Upper lobe of left lung (tissue), 6 donors: ENCODE measurements around the gene PIF1. TPM values are rescaled to one million over a fixed set of nuclear protein-coding genes. Genes with fewer than 3 reads are reported as not detected.
A peak's percentile ranks its signal among the peaks of the same experiment; 100 is the strongest.

Experiments used
- ATAC-seq, 2 donors: fragments of 200-7000 bp; cut with Tn5 transposase; one replicate each; pipeline ENCODE4 v1.9.1; 2022; ENCODE audit warnings: mild to moderate bottlenecking in 2 of 2, moderate library complexity in 2 of 2; ENCODE audit not compliant: low FRiP score in 2 of 2
- DNase-seq, 2 donors: peaks; one replicate each; pipeline ENCODE4 v3.0.0-alpha.2; 2019 to 2020
- H3K27ac ChIP-seq, 4 donors: fragments of 200-600 bp; sonication (generic); one replicate each; pipeline ENCODE4 v1.5.1; 2016 to 2019
- H3K27me3 ChIP-seq, 4 donors: fragments of 200-600 bp; sonication (generic); one replicate each; pipeline ENCODE4 v1.5.1; 2017 to 2019
- H3K36me3 ChIP-seq, 4 donors: fragments of 200-600 bp; sonication (generic); one replicate each; pipeline ENCODE4 v1.5.1; 2016 to 2019
- H3K4me1 ChIP-seq, 4 donors: fragments of 200-600 bp; sonication (generic); one replicate each; pipeline ENCODE4 v1.5.1; 2018 to 2019
- H3K4me3 ChIP-seq, 4 donors: fragments of 200-600 bp; sonication (generic); one replicate each; pipeline ENCODE4 v1.5.1; 2017 to 2019; ENCODE audit warnings: mild to moderate bottlenecking in 2 of 4, moderate library complexity in 1 of 4
- H3K9me3 ChIP-seq, 4 donors: fragments of 200-600 bp; sonication (generic); one replicate each; pipeline ENCODE4 v1.5.1; 2018 to 2019
- CTCF ChIP-seq, 6 experiments: fragments of 450-650 bp in 4 of 6; fragments of 200-600 bp in 2 of 6; sonication (generic) in 2 of 6; IDR thresholded peaks; one replicate each; pipeline ENCODE4 v1.5.1; 2016 to 2019; ENCODE audit warnings: antibody characterized with exemption in 6 of 6
- EP300 ChIP-seq, 4 donors: sonication (generic); formaldehyde crosslinking; IDR thresholded peaks; one replicate each; pipeline ENCODE4 v1.5.1; 2017; ENCODE audit warnings: antibody characterized with exemption in 4 of 4, control low read depth in 2 of 4
- POLR2A ChIP-seq, 4 donors: fragments of 450-650 bp; IDR thresholded peaks; one replicate each; pipeline ENCODE4 v1.5.1; 2016 to 2017; ENCODE audit warnings: antibody characterized with exemption in 4 of 4, mild to moderate bottlenecking in 2 of 4
- POLR2AphosphoS5 ChIP-seq, 2 donors: sonication (generic); formaldehyde crosslinking; IDR thresholded peaks; one replicate each; pipeline ENCODE4 v1.5.1; 2017; ENCODE audit warnings: antibody characterized with exemption in 2 of 2
- WGBS, 2 donors: methylation state at CpG; one replicate each; pipeline ENCODE4 v1.1.5; 2017 to 2018; 5-methylcytosine and 5-hydroxymethylcytosine counted together
- total RNA-seq, 6 donors: library from RNA; depleted of rRNA in 4 of 6; stranded (reverse); fragments of >200 nt in 4 of 6; gene quantifications; one replicate each; pipeline versions ENCODE4 v1.1.0 to v1.2.1, GENCODE V29; 2016 to 2021
- donor health status: DM: no; HTN: no; CAD: no; lungs with moderate emphysema.
- donor health status: DM: no; HTN: yes; CAD: no; lungs with severe emphysema.

The PIF1 gene
- total RNA-seq, 6 donors from 2014 or later, result 0.61 to 6.2 (median 1.1) TPM

- Histone ChIP-seq H3K27ac (peak within 1 kb of the TSS; percentile 54 to 87 (median 78)), H3K36me3 (no peaks in the 10 kb centered on the region), H3K4me1 (peaks cover 0 to 25% (median 5%) of the 10 kb centered on the region in 4 donors), H3K27me3 (peaks cover 0 to 15% (median 4%) of the 10 kb centered on the region in 4 donors), H3K4me3 (peak within 1 kb of the TSS; percentile 54 to 85 (median 67)), H3K9me3 (no peaks in the 10 kb centered on the region)
- ATAC-seq, result peak in 1 of 2 donors; percentile 79
- peak in 1 of 2 donors; percentile 83 for DNase-seq
- TF ChIP-seq POLR2AphosphoS5 (IDR thresholded peaks at IDR 0.05) (no peak), CTCF (IDR thresholded peaks at IDR 0.05) (no peak), POLR2A (IDR thresholded peaks at IDR 0.05) (no peak), EP300 (IDR thresholded peaks at IDR 0.05) (no peak)
- WGBS, 2 donors, result 2 to 3% methylated on average over 24 to 25 of the region's 90 CpGs
Observed at GRCh38 chr15:64775551-64776401, 49.7 kb downstream of the PIF1 start, which contains the start of gene RBPMS2. Gene RBPMS2 (minus strand): TSS chr15:64775589. CDS start chr15:64775319, 270 bp downstream.

GRCh38 chr15:64774629-64775493 is 50.6 kb downstream of the PIF1 start:
- Histone ChIP-seq H3K4me3 (peak overlapping the region; percentile 54 to 85 (median 67)), H3K4me1 (peaks cover 0 to 25% (median 5%) of the 10 kb centered on the region in 4 donors), H3K9me3 (no peaks in the 10 kb centered on the region), H3K27ac (peak overlapping the region; percentile 54 to 87 (median 78)), H3K27me3 (peaks cover 0 to 15% (median 4%) of the 10 kb centered on the region in 4 donors), H3K36me3 (no peaks in the 10 kb centered on the region)
- peak in 1 of 6 experiments; percentile 9 for TF ChIP-seq CTCF (IDR thresholded peaks at IDR 0.05)
- no peak for TF ChIP-seq POLR2AphosphoS5 (IDR thresholded peaks at IDR 0.05)
- ATAC-seq, result peak in 1 of 2 donors; percentile 74
- DNase-seq, result peak in 1 of 2 donors; percentile 87
- WGBS, 2 donors, result 0 to 25% methylated on average over 1 to 2 of the region's 115 CpGs

- H3K4me3 ChIP-seq, result peak overlapping the region in 3 of 4 donors; percentile 65 to 85 (median 69)
- 64 to 66% methylated on average over 12 to 21 of the region's 21 CpGs for WGBS, 2 donors
- peaks cover 0 to 15% (median 4%) of the 10 kb centered on the region in 4 donors for H3K27me3 ChIP-seq
- TF ChIP-seq EP300 (IDR thresholded peaks at IDR 0.05) (no peak), POLR2A (IDR thresholded peaks at IDR 0.05) (no peak), CTCF (IDR thresholded peaks at IDR 0.05) (no peak), POLR2AphosphoS5 (IDR thresholded peaks at IDR 0.05) (no peak)
- H3K9me3 ChIP-seq, result no peaks in the 10 kb centered on the region
- H3K27ac ChIP-seq, result peak overlapping the region in 3 of 4 donors; percentile 73 to 87 (median 84)
- peaks cover 0 to 25% (median 5%) of the 10 kb centered on the region in 4 donors for H3K4me1 ChIP-seq
- H3K36me3 ChIP-seq, result no peaks in the 10 kb centered on the region
- ATAC-seq (peak in 1 of 2 donors; percentile 4), DNase-seq (peak in 1 of 2 donors; percentile 69)
Observed at GRCh38 chr15:64774037-64774628, 51.3 kb downstream of the PIF1 start.

DNA sequence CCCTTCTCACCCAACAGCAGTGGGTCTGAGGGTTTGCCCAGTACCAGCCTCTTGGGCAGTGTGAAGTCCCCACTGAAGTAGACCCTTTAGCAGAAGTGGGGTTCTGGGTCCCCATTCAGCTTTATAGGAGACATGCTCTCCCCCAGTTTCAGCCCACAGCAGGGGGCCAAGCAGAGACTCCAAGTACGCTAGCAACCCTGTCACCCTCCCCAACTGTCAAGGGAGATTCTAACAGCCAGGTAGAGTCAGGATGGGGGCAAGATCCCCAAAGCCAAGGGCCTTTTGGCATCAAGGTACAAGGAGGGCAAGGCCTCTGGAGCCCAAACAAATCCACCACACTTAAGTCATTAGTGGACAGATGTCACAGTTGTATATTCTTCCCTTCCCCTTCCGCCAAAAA is 51.8 kb downstream of the PIF1 start:
- TF ChIP-seq POLR2AphosphoS5 (IDR thresholded peaks at IDR 0.05) (no peak), CTCF (IDR thresholded peaks at IDR 0.05) (no peak), EP300 (IDR thresholded peaks at IDR 0.05) (no peak), POLR2A (IDR thresholded peaks at IDR 0.05) (no peak)
- ATAC-seq, result no peak
- Histone ChIP-seq H3K4me1 (peaks cover 0 to 25% (median 5%) of the 10 kb centered on the region in 4 donors), H3K27ac (peak overlapping the region in 2 of 4 donors; percentile 84 to 87), H3K4me3 (peak overlapping the region in 1 of 4 donors; percentile 69), H3K36me3 (no peaks in the 10 kb centered on the region), H3K27me3 (peaks cover 0 to 15% (median 4%) of the 10 kb centered on the region in 4 donors), H3K9me3 (no peaks in the 10 kb centered on the region)
- WGBS, 2 donors, result 60 to 89% methylated on average over 1 to 2 of the region's 2 CpGs
- DNase-seq, result no peak
